ENCODE measurements around the gene SIX1. TPM values are rescaled to one million over a fixed set of nuclear protein-coding genes. Genes with fewer than 3 reads are reported as not detected.

SIX1 gene
- 17.0 TPM for polyA plus RNA-seq (2013, experiment 1 of 2; ENCODE audit: insufficient read length)
- 18.5 TPM for polyA plus RNA-seq (2013, experiment 2 of 2; ENCODE audit: insufficient read length)

GRCh38 chr14:60648934-60649874, at the start of gene SIX1:
TSS of gene SIX1 (minus strand) at chr14:60649477. CDS start at chr14:60649189, 288 bp downstream.
- peak; percentile 91 for DNase-seq

- DNase-seq: no peak
These were observed 46.0 kb upstream of the SIX1 start for GRCh38 chr14:60695327-60695726.

- DNase-seq: no peak
These were observed 42.3 kb upstream of the SIX1 start for GRCh38 chr14:60691383-60692113.

- DNase-seq: no peak
These were observed 37.6 kb upstream of the SIX1 start for GRCh38 chr14:60686865-60687264.

GRCh38 chr14:60684203-60684602, 34.9 kb upstream of the SIX1 start:
- peak; percentile 29 for DNase-seq

- peak; percentile 41 for DNase-seq
These were observed 32.0 kb upstream of the SIX1 start for GRCh38 chr14:60681271-60681670.

- no peak for DNase-seq
These were observed 31.2 kb upstream of the SIX1 start for GRCh38 chr14:60680511-60680910.

- DNase-seq: no peak
These were observed 30.4 kb upstream of the SIX1 start for GRCh38 chr14:60679566-60680258.

GRCh38 chr14:60677701-60678100, 28.4 kb upstream of the SIX1 start:
- DNase-seq: peak; percentile 48

GRCh38 chr14:60670989-60671388, 21.7 kb upstream of the SIX1 start:
- DNase-seq: no peak

- DNase-seq: no peak
These were observed 19.3 kb upstream of the SIX1 start for GRCh38 chr14:60668431-60669112.

GRCh38 chr14:60665177-60665550, 15.9 kb upstream of the SIX1 start:
- DNase-seq: no peak

GRCh38 chr14:60662982-60663381, 13.7 kb upstream of the SIX1 start:
- no peak for DNase-seq

GRCh38 chr14:60661721-60662120, 12.4 kb upstream of the SIX1 start:
- no peak for DNase-seq

GRCh38 chr14:60658909-60659585, 9.8 kb upstream of the SIX1 start:
- no peak for DNase-seq

GRCh38 chr14:60658211-60658690, 9.0 kb upstream of the SIX1 start:
- DNase-seq: no peak

- DNase-seq: no peak
These were observed 8.4 kb upstream of the SIX1 start for GRCh38 chr14:60657456-60658210.

GRCh38 chr14:60656686-60657455, 7.6 kb upstream of the SIX1 start:
- peak; percentile 66 for DNase-seq

- DNase-seq: peak; percentile 65
These were observed 6.8 kb upstream of the SIX1 start for GRCh38 chr14:60655898-60656685.

All from fibroblast of skin of abdomen (primary cell).